ENCODE measurements around the gene XNDC1N.

The XNDC1N gene

DNA sequence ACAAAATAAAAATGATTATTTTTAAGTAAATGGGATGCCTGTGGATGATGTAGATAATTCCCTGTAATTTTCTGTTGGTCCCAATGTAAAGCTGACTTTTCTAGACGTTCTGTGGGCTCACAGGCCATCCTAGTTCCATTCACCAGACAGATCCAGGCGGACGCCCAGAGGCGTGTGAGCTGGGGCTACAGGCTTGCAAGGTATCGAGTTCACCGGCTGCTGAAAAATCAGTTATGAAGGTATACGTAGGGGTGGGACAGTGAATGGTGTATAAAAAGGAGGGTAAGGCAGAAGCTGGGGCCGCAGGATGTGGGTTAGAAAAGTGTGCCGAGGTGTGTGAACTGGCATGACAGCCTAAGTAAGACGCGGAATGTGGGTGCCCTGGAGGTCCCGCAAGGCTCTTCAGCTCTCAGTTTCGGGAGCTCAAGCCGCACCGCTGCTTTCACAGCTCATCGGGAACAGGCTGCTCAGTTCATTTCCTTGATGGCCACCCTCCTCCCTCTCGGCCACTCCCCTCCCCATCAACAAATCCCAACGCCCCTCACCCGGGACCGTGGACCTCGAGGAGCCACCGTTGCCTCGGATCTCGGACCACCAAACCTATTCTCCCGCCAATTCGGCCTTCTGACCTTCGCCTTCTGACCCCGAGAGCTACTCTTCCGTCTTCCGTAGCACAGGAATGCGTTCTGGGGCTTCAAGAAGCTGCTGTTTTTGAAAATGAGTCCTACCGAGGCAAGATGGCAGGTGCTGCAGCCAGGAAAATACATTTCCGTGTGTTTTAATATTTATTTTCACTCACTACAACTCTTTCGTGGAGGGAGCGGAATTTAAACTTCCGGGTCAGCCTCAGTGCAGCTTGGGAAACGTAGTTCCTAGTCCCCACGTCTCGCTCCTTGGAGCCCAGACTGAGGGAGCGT is at the start of gene XNDC1N:
Gene XNDC1N (minus strand): TSS at position 775 of the 917 bp plus-strand sequence. CDS start 5,241 bp downstream, outside the sequence.
- TF ChIP-seq CTCF (conservative IDR thresholded peaks at IDR 0.05; ENCODE audit: low read depth, low read length), result no peak
- peak; percentile 93 for DNase-seq (ENCODE audit: low read depth)
- H3K4me3 ChIP-seq (ENCODE audit: low read depth, low read length), result peak within 1 kb of the TSS; percentile 85

- H3K4me3 ChIP-seq (ENCODE audit: low read depth, low read length), result no peak overlapping the region
- peak; percentile 76 for TF ChIP-seq CTCF (conservative IDR thresholded peaks at IDR 0.05; ENCODE audit: low read depth, low read length)
- DNase-seq (ENCODE audit: low read depth), result peak; percentile 70
Measured at GRCh38 chr11:71977743-71978418, 49.5 kb upstream of the XNDC1N start.

DNA sequence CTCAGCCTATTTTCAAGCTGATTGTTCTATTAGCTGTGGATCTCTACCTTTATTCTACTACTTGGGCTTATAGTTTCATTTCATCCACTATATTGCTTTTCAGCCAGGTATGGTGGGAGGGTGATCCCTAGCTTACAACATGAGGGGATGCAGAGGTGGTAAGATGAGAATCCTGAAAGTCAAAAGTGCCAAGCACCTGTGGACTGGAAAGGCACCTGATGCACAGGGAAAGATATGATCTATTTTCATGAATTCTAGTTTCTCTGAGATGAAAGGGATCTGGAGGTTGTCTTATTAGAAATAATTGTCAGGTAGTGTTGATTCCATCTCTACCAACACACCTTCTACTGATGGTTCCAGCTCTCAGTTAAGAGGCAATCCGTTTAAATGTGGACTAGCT is 48.7 kb upstream of the XNDC1N start:
- no peak overlapping the region for H3K4me3 ChIP-seq (ENCODE audit: low read depth, low read length)
- no peak for DNase-seq (ENCODE audit: low read depth)
- no peak for TF ChIP-seq CTCF (conservative IDR thresholded peaks at IDR 0.05; ENCODE audit: low read depth, low read length)

DNA sequence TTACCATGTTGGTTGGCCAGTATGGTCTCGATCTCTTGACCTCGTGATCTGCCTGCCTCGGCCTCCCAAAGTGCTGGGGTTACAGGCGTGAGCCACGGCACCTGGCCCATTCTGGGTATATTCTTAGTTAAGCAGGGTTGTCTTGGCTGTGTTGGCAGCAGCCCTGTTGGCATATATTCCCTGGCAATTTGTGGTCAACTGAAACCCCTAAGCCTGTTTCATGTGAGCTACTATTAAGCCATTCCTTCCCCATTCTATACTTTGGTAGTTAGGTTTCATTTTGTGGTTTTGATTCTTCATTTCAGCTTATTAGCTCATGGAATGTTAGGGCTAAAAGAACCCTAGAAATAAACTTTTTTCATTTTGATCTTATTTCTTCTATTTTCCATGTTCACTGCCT is 48.2 kb upstream of the XNDC1N start:
- no peak overlapping the region for H3K4me3 ChIP-seq (ENCODE audit: low read depth, low read length)
- TF ChIP-seq CTCF (conservative IDR thresholded peaks at IDR 0.05; ENCODE audit: low read depth, low read length), result no peak
- no peak for DNase-seq (ENCODE audit: low read depth)

GRCh38 chr11:71971680-71972079 is 43.3 kb upstream of the XNDC1N start:
- TF ChIP-seq CTCF (conservative IDR thresholded peaks at IDR 0.05; ENCODE audit: low read depth, low read length), result no peak
- no peak for DNase-seq (ENCODE audit: low read depth)
- no peak overlapping the region for H3K4me3 ChIP-seq (ENCODE audit: low read depth, low read length)

DNA sequence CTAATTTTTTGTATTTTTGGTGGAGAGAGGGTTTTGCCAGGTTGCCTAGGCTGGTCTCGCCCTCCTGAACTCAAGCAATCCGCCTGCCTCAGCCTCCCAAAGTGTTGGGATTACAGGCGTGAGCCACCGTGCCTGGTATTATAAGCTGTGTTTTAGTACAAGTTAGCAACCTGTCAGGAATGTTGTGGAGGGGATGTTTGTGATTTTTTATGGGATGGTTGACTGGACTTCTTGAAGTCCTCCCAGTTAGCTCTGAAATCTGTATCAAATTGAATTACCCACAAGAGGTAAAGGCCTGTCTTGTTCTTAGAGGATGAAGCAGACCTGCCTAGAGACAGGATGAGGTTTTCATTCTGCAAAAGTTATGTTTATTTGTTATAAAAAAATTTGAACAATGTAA is 36.2 kb upstream of the XNDC1N start:
- no peak for TF ChIP-seq CTCF (conservative IDR thresholded peaks at IDR 0.05; ENCODE audit: low read depth, low read length)
- DNase-seq (ENCODE audit: low read depth), result no peak
- no peak overlapping the region for H3K4me3 ChIP-seq (ENCODE audit: low read depth, low read length)

Measured in choroid plexus epithelial cell (primary cell).